ENCODE results near the gene PNLIPRP2. TPM values are rescaled to one million over a fixed set of nuclear protein-coding genes. Genes with fewer than 3 reads are reported as not detected.

Gene PNLIPRP2
- total RNA-seq, 4 donors from 2014 or later, result not detected

GRCh38 chr10:116630020-116630419, 9.3 kb downstream of the PNLIPRP2 start:
- TF ChIP-seq CTCF (IDR thresholded peaks at IDR 0.05) (no peak), POLR2AphosphoS5 (IDR thresholded peaks at IDR 0.05) (no peak)
- 72 to 77% methylated on average over 2 of the region's 2 CpGs for WGBS, 2 donors (ENCODE audit: low coverage in 1 of 2)
- Histone ChIP-seq H3K4me1 (peaks cover 0 to 9% (median 0%) of the 10 kb centered on the region in 3 donors), H3K27me3 (peaks cover 28% of the 10 kb centered on the region), H3K36me3 (no peaks in the 10 kb centered on the region), H3K27ac (no peak overlapping the region), H3K9me3 (no peaks in the 10 kb centered on the region), H3K4me3 (no peak overlapping the region)
- no peak for ATAC-seq

- no peaks in the 10 kb centered on the region for H3K9me3 ChIP-seq
- no peak overlapping the region for H3K4me3 ChIP-seq
- no peak overlapping the region for H3K27ac ChIP-seq
- H3K4me1 ChIP-seq, result peaks cover 0 to 9% (median 0%) of the 10 kb centered on the region in 3 donors
- no peaks in the 10 kb centered on the region for H3K36me3 ChIP-seq
- no peak for ATAC-seq
- H3K27me3 ChIP-seq, result peaks cover 12% of the 10 kb centered on the region
- no peak for TF ChIP-seq POLR2AphosphoS5 (IDR thresholded peaks at IDR 0.05)
- no peak for TF ChIP-seq POLR2A (IDR thresholded peaks at IDR 0.05)
- no peak for TF ChIP-seq EP300 (IDR thresholded peaks at IDR 0.05)
- TF ChIP-seq CTCF (IDR thresholded peaks at IDR 0.05), result no peak
- whole genome bisulfite sequencing, 2 donors (ENCODE audit: low coverage in 1 of 2), result 80% methylated on average over 1 to 4 of the region's 6 CpGs
Observed at GRCh38 chr10:116631871-116632295, 11.1 kb downstream of the PNLIPRP2 start.

- no peak overlapping the region for H3K4me3 ChIP-seq
- ATAC-seq, result no peak
- peaks cover 0 to 2% (median 0%) of the 10 kb centered on the region in 3 donors for H3K4me1 ChIP-seq
- H3K27ac ChIP-seq, result no peak overlapping the region
- peaks cover 4% of the 10 kb centered on the region for H3K27me3 ChIP-seq
- no peaks in the 10 kb centered on the region for H3K9me3 ChIP-seq
- no peak for TF ChIP-seq EP300 (IDR thresholded peaks at IDR 0.05)
- H3K36me3 ChIP-seq, result no peaks in the 10 kb centered on the region
- 81 to 85% methylated on average over 4 to 7 of the region's 17 CpGs for WGBS, 2 donors (ENCODE audit: low coverage in 1 of 2)
Observed at GRCh38 chr10:116632596-116633215, 12.0 kb downstream of the PNLIPRP2 start.

GRCh38 chr10:116633216-116633600, 12.5 kb downstream of the PNLIPRP2 start:
- H3K27me3 ChIP-seq, result no peaks in the 10 kb centered on the region
- 94 to 95% methylated on average over 8 of the region's 8 CpGs for WGBS, 2 donors (ENCODE audit: low coverage in 1 of 2)
- no peaks in the 10 kb centered on the region for H3K9me3 ChIP-seq
- no peaks in the 10 kb centered on the region for H3K4me1 ChIP-seq
- TF ChIP-seq CTCF (IDR thresholded peaks at IDR 0.05) (no peak), POLR2AphosphoS5 (IDR thresholded peaks at IDR 0.05) (no peak), EP300 (IDR thresholded peaks at IDR 0.05) (no peak), POLR2A (IDR thresholded peaks at IDR 0.05) (no peak)
- no peak overlapping the region for H3K27ac ChIP-seq
- H3K4me3 ChIP-seq, result no peak overlapping the region
- no peaks in the 10 kb centered on the region for H3K36me3 ChIP-seq
- ATAC-seq, result no peak

GRCh38 chr10:116634126-116634975, 13.6 kb downstream of the PNLIPRP2 start:
- Histone ChIP-seq H3K27me3 (no peaks in the 10 kb centered on the region), H3K9me3 (no peaks in the 10 kb centered on the region), H3K36me3 (no peaks in the 10 kb centered on the region), H3K4me1 (no peaks in the 10 kb centered on the region), H3K4me3 (no peak overlapping the region), H3K27ac (no peak overlapping the region)
- ATAC-seq, result no peak
- 77 to 82% methylated on average over 5 to 11 of the region's 11 CpGs for WGBS, 2 donors (ENCODE audit: low coverage in 1 of 2)
- no peak for TF ChIP-seq POLR2AphosphoS5 (IDR thresholded peaks at IDR 0.05)
- no peak for TF ChIP-seq POLR2A (IDR thresholded peaks at IDR 0.05)
- no peak for TF ChIP-seq EP300 (IDR thresholded peaks at IDR 0.05)
- no peak for TF ChIP-seq CTCF (IDR thresholded peaks at IDR 0.05)

Data from gastroesophageal sphincter (tissue), 4 donors.